Measurements from ENCODE around the gene FEZF2.

- no peak for TF ChIP-seq POLR2A (IDR thresholded peaks at IDR 0.05)
- TF ChIP-seq CTCF (IDR thresholded peaks at IDR 0.05): no peak
- TF ChIP-seq POLR2AphosphoS5 (IDR thresholded peaks at IDR 0.05; ENCODE audit: insufficient read depth in 1 of 2, low read depth in 1 of 2): no peak
Measured at GRCh38 chr3:62363275-62363674, 10.1 kb downstream of the FEZF2 start.
